Right lobe of liver (tissue), 6 donors: ENCODE measurements around the gene RGS3. TPM values are rescaled to one million over a fixed set of nuclear protein-coding genes. Genes with fewer than 3 reads are reported as not detected.
A peak's percentile ranks its signal among the peaks of the same experiment; 100 is the strongest.

Source experiments
- ATAC-seq, 4 donors: fragments of 200-7000 bp; cut with Tn5 transposase; one replicate each; pipeline ENCODE4 v1.9.1; 2020; ENCODE audit warnings: mild to moderate bottlenecking in 4 of 4, moderate library complexity in 4 of 4
- DNase-seq, 3 donors: peaks; one replicate each; pipeline ENCODE4 v3.0.0-alpha.2; 2020
- H3K27ac ChIP-seq, 3 donors: fragments of 200-600 bp; one replicate each; pipeline ENCODE4 v1.8.0; 2022
- H3K27me3 ChIP-seq, 2 donors: fragments of 200-600 bp; one replicate each; pipeline ENCODE4 v1.8.0; 2022
- H3K36me3 ChIP-seq, 4 donors: fragments of 200-600 bp; sonication (generic) in 1 of 4; one replicate each; pipeline versions ENCODE4 v1.5.1 to v1.8.0; 2017 to 2022; ENCODE audit warnings: control low read depth in 1 of 4
- H3K4me1 ChIP-seq, 4 donors: fragments of 200-600 bp; sonication (generic) in 1 of 4; one replicate each; pipeline versions ENCODE4 v1.5.1 to v1.8.0; 2017 to 2022; ENCODE audit warnings: control low read depth in 1 of 4
- H3K4me3 ChIP-seq, 3 donors: fragments of 200-600 bp; one replicate each; pipeline ENCODE4 v1.8.0; 2022
- H3K9me3 ChIP-seq, 4 donors: fragments of 200-600 bp; sonication (generic) in 1 of 4; one replicate each; pipeline versions ENCODE4 v1.5.1 to v1.8.0; 2017 to 2022; ENCODE audit warnings: control low read depth in 1 of 4
- POLR2A ChIP-seq: fragments of 450-650 bp; IDR thresholded peaks from one replicate; pipeline ENCODE4 v1.6.1; 2017; ENCODE audit warnings: antibody characterized with exemption, mild to moderate bottlenecking
- WGBS: methylation state at CpG from one replicate; pipeline ENCODE4 v1.1.6; 2018; ENCODE audit warnings: low coverage, low lambda C conversion rate; ENCODE audit not compliant: insufficient coverage; ENCODE audit errors: missing lambda C conversion rate; 5-methylcytosine and 5-hydroxymethylcytosine counted together
- intact Hi-C, 2 donors: fragments of 100-400 bp; cut with DNase I; formaldehyde crosslinking; loops; one replicate each; pipeline versions ENCODE4 v1.11.2 to v1.14.1; 2022
- total RNA-seq, 6 experiments: library from RNA; depleted of rRNA in 2 of 6; stranded (reverse); fragments of >200 nt in 2 of 6; fragmentation: NEBNext Ultra II Directional in 3 of 6; extraction: Animal tissue kit (Norgen Biotek cat#: 25700) in 3 of 6; gene quantifications; one replicate each; pipeline versions ENCODE4 v1.1.0 to v1.2.4, GENCODE V29; 2016 to 2023
- TF ChIP-seq, protein P1 (sequence below), 4 donors: fragments of 200-600 bp in 3 of 4; fragments of 450-650 bp in 1 of 4; IDR thresholded peaks; one replicate each; pipeline versions ENCODE4 v1.5.1 to v1.8.0; 2016 to 2022; ENCODE audit warnings: antibody characterized with exemption in 4 of 4, mild to moderate bottlenecking in 2 of 4
- donor health status: DM: no; HTN: yes; CAD: no.
- donor health status: DM: no; HTN: no; CAD: no.
- donor health status: DM: no; HTN: no; CAD: no.
- donor health status: DM: no; HTN: yes; CAD: no.
- donor health status: DM: no; HTN: yes; CAD: no.

The RGS3 gene
- total RNA-seq, 6 experiments from 2014 or later, result 19.0 to 60.3 (median 31.0) TPM

DNA sequence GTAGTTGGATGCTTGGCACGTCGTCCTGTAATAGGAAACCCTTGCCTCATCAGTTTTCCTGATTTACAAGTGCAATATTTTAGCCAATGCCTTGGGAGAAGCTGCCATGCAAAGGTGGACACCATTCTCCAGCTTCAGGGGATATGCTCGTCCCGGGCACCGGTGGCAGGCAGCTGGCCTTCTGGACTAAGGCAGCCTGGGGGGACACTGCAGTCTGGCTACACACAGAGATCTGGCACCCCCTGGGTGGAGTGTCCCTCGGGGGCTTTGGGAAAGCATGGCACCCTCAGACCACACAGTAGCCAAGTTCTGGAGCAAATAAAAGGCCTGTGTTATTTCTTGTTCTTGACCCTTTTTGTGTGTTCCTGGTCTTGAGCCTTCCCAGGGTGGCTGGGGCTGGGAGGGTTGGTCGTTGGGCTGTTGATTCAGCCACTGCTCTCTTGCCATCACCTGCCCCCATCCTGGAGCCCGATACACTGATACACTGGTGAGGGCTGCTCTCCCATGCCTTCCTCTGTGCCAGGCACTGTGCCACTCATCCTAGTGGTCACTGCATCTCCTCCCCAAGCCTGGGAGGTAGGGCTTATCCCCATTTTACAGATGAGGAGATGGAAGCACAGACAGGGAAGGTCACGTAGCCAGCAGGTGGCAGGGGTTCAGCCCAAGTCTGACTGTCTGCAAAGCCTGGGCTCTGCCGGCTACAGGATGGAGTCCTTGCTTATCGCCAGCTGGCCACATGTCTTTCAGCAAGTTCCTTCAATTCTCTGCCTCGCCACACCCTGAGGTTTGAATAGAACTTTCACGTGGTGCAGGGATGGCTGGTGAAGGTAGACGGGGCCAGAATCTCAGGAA lies 134.1 kb downstream of the RGS3 start:
- TF ChIP-seq, protein P1, sequence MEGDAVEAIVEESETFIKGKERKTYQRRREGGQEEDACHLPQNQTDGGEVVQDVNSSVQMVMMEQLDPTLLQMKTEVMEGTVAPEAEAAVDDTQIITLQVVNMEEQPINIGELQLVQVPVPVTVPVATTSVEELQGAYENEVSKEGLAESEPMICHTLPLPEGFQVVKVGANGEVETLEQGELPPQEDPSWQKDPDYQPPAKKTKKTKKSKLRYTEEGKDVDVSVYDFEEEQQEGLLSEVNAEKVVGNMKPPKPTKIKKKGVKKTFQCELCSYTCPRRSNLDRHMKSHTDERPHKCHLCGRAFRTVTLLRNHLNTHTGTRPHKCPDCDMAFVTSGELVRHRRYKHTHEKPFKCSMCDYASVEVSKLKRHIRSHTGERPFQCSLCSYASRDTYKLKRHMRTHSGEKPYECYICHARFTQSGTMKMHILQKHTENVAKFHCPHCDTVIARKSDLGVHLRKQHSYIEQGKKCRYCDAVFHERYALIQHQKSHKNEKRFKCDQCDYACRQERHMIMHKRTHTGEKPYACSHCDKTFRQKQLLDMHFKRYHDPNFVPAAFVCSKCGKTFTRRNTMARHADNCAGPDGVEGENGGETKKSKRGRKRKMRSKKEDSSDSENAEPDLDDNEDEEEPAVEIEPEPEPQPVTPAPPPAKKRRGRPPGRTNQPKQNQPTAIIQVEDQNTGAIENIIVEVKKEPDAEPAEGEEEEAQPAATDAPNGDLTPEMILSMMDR (IDR thresholded peaks at IDR 0.05), result no peak
- no peak for TF ChIP-seq POLR2A
- Histone ChIP-seq H3K9me3 (no peaks in the 10 kb centered on the region), H3K27ac (no peak overlapping the region), H3K27me3 (no peaks in the 10 kb centered on the region), H3K36me3 (peaks cover 0 to 20% (median 11%) of the 10 kb centered on the region in 4 donors), H3K4me3 (no peak overlapping the region), H3K4me1 (peaks cover 0 to 58% (median 28%) of the 10 kb centered on the region in 4 donors)
- intact Hi-C loops, result no loop called here
- 65% methylated on average over 10 of the region's 14 CpGs for WGBS
- ATAC-seq (no peak), DNase-seq (peak in 1 of 3 donors; percentile 38)

DNA sequence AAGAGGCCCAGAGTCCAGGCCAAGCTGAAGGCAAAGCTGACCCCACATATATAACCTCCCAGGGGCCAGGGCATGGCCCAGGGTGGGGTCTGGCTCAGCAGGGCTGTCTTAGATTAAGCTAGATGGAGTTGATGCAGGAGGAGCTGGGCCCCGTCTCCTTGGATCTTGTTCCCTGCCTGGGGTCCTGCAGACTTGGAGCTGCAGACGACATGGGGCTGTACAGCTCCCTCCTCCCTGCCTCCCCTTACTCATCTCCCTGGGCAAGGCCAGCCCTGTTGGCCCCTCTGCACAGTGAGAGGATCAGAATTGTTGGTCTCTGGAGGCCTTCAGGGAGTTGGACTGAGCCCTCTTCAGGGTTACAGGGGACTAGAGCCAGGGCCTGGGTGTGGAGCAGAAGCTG lies 134.9 kb downstream of the RGS3 start:
- ATAC-seq, result no peak
- peak in 1 of 3 donors; percentile 32 for DNase-seq
- Histone ChIP-seq H3K9me3 (no peaks in the 10 kb centered on the region), H3K4me1 (peaks cover 0 to 67% (median 30%) of the 10 kb centered on the region in 4 donors), H3K27me3 (no peaks in the 10 kb centered on the region), H3K4me3 (no peak overlapping the region), H3K36me3 (peaks cover 0 to 20% (median 11%) of the 10 kb centered on the region in 4 donors), H3K27ac (no peak overlapping the region)
- TF ChIP-seq, protein P1 (IDR thresholded peaks at IDR 0.05), result no peak
- TF ChIP-seq POLR2A, result no peak
- WGBS, result no CpG with 5 or more reads among the region's 2 CpGs
- intact Hi-C loops, result no loop called here

DNA sequence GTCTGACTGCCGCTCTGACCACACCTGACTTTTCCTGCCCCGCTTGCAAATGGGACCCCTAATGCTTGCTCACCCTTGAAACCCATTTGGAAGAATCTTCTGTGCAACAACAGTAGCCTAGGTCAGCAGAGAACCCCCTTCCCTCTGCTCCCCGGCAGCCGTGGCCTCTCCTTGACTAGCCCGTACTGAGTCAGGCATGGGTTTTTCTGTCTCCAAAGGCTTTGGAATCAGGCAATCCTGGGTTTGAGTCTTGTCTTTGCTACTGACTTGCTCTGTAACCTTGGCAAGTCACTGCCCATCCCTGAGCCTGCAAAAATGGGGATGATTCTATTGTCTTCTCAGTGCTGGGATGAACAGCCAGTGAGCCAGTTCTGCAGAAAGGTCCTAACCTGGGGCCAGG lies 135.4 kb downstream of the RGS3 start:
- intact Hi-C loops, result no loop called here
- DNase-seq, result no peak
- no peak for ATAC-seq
- Histone ChIP-seq H3K9me3 (no peaks in the 10 kb centered on the region), H3K36me3 (peaks cover 0 to 20% (median 11%) of the 10 kb centered on the region in 4 donors), H3K4me3 (no peak overlapping the region), H3K27ac (no peak overlapping the region), H3K4me1 (peaks cover 0 to 65% (median 30%) of the 10 kb centered on the region in 4 donors), H3K27me3 (no peaks in the 10 kb centered on the region)
- 93% methylated on average over 5 of the region's 5 CpGs for WGBS
- TF ChIP-seq, protein P1 (IDR thresholded peaks at IDR 0.05), result no peak
- TF ChIP-seq POLR2A, result no peak

DNA sequence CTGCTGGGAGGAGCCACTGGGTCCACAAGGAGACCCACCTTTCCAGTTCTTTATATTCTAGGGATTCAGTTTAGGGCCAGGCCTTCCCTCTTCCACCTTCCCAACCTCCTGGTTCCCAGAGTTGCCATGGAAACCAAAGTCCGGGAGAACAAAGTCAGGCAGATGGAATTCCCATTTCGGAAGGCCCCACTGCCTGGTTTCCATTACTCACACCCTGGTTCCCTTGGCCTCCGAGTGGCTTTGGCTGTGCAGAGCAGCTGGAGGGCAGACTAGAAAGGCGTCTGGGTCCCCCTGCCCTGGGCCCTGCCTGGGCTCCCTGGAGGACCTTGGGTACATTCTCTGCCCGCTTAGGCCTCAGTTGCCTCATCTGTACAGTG lies 136.1 kb downstream of the RGS3 start:
- intact Hi-C loops, result no loop called here
- no peak overlapping the region for H3K27ac ChIP-seq
- H3K36me3 ChIP-seq, result peaks cover 0 to 20% (median 11%) of the 10 kb centered on the region in 4 donors
- H3K4me1 ChIP-seq, result peaks cover 0 to 65% (median 30%) of the 10 kb centered on the region in 4 donors
- DNase-seq (peak in 1 of 3 donors; percentile 35), ATAC-seq (no peak)
- TF ChIP-seq, protein P1 (IDR thresholded peaks at IDR 0.05), result no peak
- no peak for TF ChIP-seq POLR2A
- H3K9me3 ChIP-seq, result no peaks in the 10 kb centered on the region
- H3K4me3 ChIP-seq, result no peak overlapping the region
- H3K27me3 ChIP-seq, result no peaks in the 10 kb centered on the region
- 90% methylated on average over 2 of the region's 5 CpGs for WGBS
